GM21825 (cell line): ENCODE data around the gene GPAT3.
"Not testable (repeated sequence)": the region's sequence is repeated elsewhere in the genome, so short reads cannot be mapped to it uniquely, and the experiment has no call there.

Experiments
- ATAC-seq: cut with Tn5 transposase; IDR thresholded peaks from one replicate; pipeline ENCODE4 v1.9.1; 2021; ENCODE audit warnings: mild to moderate bottlenecking, moderate library complexity; ENCODE audit not compliant: unreplicated experiment

The GPAT3 gene

GRCh38 chr4:83535520-83536361 is at the start of gene GPAT3:
Gene GPAT3 (plus strand): TSS chr4:83536108. CDS start chr4:83536623, 515 bp downstream.
- peak; percentile 73 for ATAC-seq

- no peak for ATAC-seq
These were observed 49.3 kb upstream of the GPAT3 start for GRCh38 chr4:83486457-83487129.

GRCh38 chr4:83489711-83490326 is 46.1 kb upstream of the GPAT3 start:
- ATAC-seq = no peak

- ATAC-seq = peak; percentile 69
These were observed 44.9 kb upstream of the GPAT3 start for GRCh38 chr4:83490876-83491450.

GRCh38 chr4:83496085-83496917 is 39.6 kb upstream of the GPAT3 start:
- ATAC-seq = not testable (repeated sequence)

GRCh38 chr4:83498187-83498586 is 37.7 kb upstream of the GPAT3 start:
- ATAC-seq = no peak

GRCh38 chr4:83501671-83502070 is 34.2 kb upstream of the GPAT3 start:
- not testable (repeated sequence) for ATAC-seq

- ATAC-seq = no peak
These were observed 31.9 kb upstream of the GPAT3 start for GRCh38 chr4:83503974-83504373.

- ATAC-seq = no peak
These were observed 31.4 kb upstream of the GPAT3 start for GRCh38 chr4:83504503-83504902.

- no peak for ATAC-seq
These were observed 30.9 kb upstream of the GPAT3 start for GRCh38 chr4:83504996-83505395.

GRCh38 chr4:83509156-83509585 is 26.7 kb upstream of the GPAT3 start:
- ATAC-seq = not testable (repeated sequence)

- no peak for ATAC-seq
These were observed 25.5 kb upstream of the GPAT3 start for GRCh38 chr4:83510442-83510841.

- ATAC-seq = no peak
These were observed 19.7 kb upstream of the GPAT3 start for GRCh38 chr4:83516042-83516772.

- ATAC-seq = no peak
These were observed 13.7 kb upstream of the GPAT3 start for GRCh38 chr4:83522239-83522638.

GRCh38 chr4:83527671-83528070 is 8.2 kb upstream of the GPAT3 start:
- ATAC-seq = no peak

GRCh38 chr4:83536362-83537272 is 709 bp downstream of the GPAT3 start:
- ATAC-seq = peak; percentile 16

- no peak for ATAC-seq
These were observed 6.3 kb downstream of the GPAT3 start for GRCh38 chr4:83542225-83542624.

- ATAC-seq = no peak
These were observed 10.9 kb downstream of the GPAT3 start for GRCh38 chr4:83546786-83547185.
